Skin of body (tissue), 2 donors: ENCODE data around the gene ABCC2. TPM values are rescaled to one million over a fixed set of nuclear protein-coding genes. Genes with fewer than 3 reads are reported as not detected.
"Not testable (repeated sequence)": the region's sequence is repeated elsewhere in the genome, so short reads cannot be mapped to it uniquely, and the experiment has no call there.

Source experiments
- DNase-seq: peaks from one replicate; lab custom pipeline; 2025; lab: John Stamatoyannopoulos, UW
- total RNA-seq: library from RNA; depleted of rRNA; stranded (reverse); fragments of >200 nt; gene quantifications from one replicate; pipeline ENCODE4 v1.2.3, GENCODE V29; 2014

Gene ABCC2
- total RNA-seq, 1 donor from 2014 or later = 2.1 TPM

- DNase-seq = not testable (repeated sequence)
Measured at GRCh38 chr10:99895066-99895465, 112.6 kb downstream of the ABCC2 start.

GRCh38 chr10:99895867-99896266 lies 113.4 kb downstream of the ABCC2 start:
- DNase-seq = no peak

Other genes starting within 250 kb of the ABCC2 start
- not detected for gene NKX2-3, start 249.7 kb upstream of the ABCC2 start, total RNA-seq
- 22.8 TPM for gene SLC25A28, start 162.2 kb upstream of the ABCC2 start, total RNA-seq
- gene ENTPD7, start 123.1 kb upstream of the ABCC2 start, total RNA-seq = 16.6 TPM
- 28.8 TPM for gene COX15, start 50.5 kb upstream of the ABCC2 start, total RNA-seq
- gene CUTC, start 50.4 kb upstream of the ABCC2 start, total RNA-seq = 16.3 TPM
- gene DNMBP, start 227.3 kb downstream of the ABCC2 start, total RNA-seq = 20.0 TPM